Activated CD4-positive, alpha-beta memory T cell treated with anti-CD3 and anti-CD28 coated beads for 36 hours (primary cell): ENCODE results near the gene DIO3. TPM values are rescaled to one million over a fixed set of nuclear protein-coding genes. Genes with fewer than 3 reads are reported as not detected.

Experiments used
- CTCF ChIA-PET: fragments of 350-600 bp; sonication (Branson Sonifier 250); formaldehyde crosslinking; loops from one replicate; lab custom pipeline; 2021; ENCODE audit warnings: antibody characterized with exemption, inconsistent platforms; lab: Charles Lee
- POLR2A ChIA-PET: fragments of 350-600 bp; sonication (Branson Sonifier 250); formaldehyde crosslinking; loops from one replicate; lab custom pipeline; 2021; ENCODE audit warnings: antibody characterized with exemption; lab: Charles Lee
- DNase-seq: peaks from one replicate; pipeline ENCODE4 v3.0.0-alpha.2; 2020
- H3K27ac Mint-ChIP-seq: one replicate; pipeline ENCODE4 v1.8.0; 2021; ENCODE audit warnings: mixed read lengths
- H3K27me3 Mint-ChIP-seq: one replicate; pipeline ENCODE4 v1.8.0; 2021; ENCODE audit warnings: mixed read lengths
- H3K36me3 Mint-ChIP-seq: one replicate; pipeline ENCODE4 v1.8.0; 2021; ENCODE audit warnings: mixed read lengths
- H3K4me1 Mint-ChIP-seq: one replicate; pipeline ENCODE4 v1.8.0; 2021; ENCODE audit warnings: low read depth, mixed read lengths
- H3K4me3 Mint-ChIP-seq: one replicate; pipeline ENCODE4 v1.8.0; 2021; ENCODE audit warnings: mild to moderate bottlenecking, mixed read lengths
- H3K9me3 Mint-ChIP-seq: one replicate; pipeline ENCODE4 v1.8.0; 2021; ENCODE audit warnings: mixed read lengths
- intact Hi-C: fragments of 100-400 bp; cut with micrococcal nuclease; formaldehyde crosslinking; loops from one replicate; pipeline ENCODE4 v1.15.1; 2023
- total RNA-seq, 2 experiments: library from RNA; stranded (reverse); gene quantifications; one replicate each; pipeline ENCODE4 v1.2.3, GENCODE V29; 2021

Gene DIO3
- total RNA-seq, 2 experiments from 2014 or later: not detected

GRCh38 chr14:101582294-101582693 lies 21.0 kb downstream of the DIO3 start:
- Mint-ChIP-seq H3K27me3 (no peaks in the 10 kb centered on the region), H3K9me3 (no peaks in the 10 kb centered on the region), H3K27ac (no peak overlapping the region), H3K4me1 (no peaks in the 10 kb centered on the region), H3K4me3 (no peak overlapping the region), H3K36me3 (no peaks in the 10 kb centered on the region)
- DNase-seq: no peak
- CTCF ChIA-PET: no interaction called here
- POLR2A ChIA-PET: no interaction called here
- intact Hi-C loops: no loop called here

GRCh38 chr14:101583006-101583714 lies 21.9 kb downstream of the DIO3 start:
- Mint-ChIP-seq H3K4me3 (no peak overlapping the region), H3K4me1 (no peaks in the 10 kb centered on the region), H3K27me3 (no peaks in the 10 kb centered on the region), H3K9me3 (no peaks in the 10 kb centered on the region), H3K27ac (no peak overlapping the region), H3K36me3 (no peaks in the 10 kb centered on the region)
- ChIA-PET POLR2A (no interaction called here), CTCF (no interaction called here)
- DNase-seq: no peak
- intact Hi-C loops: no loop called here

DNA sequence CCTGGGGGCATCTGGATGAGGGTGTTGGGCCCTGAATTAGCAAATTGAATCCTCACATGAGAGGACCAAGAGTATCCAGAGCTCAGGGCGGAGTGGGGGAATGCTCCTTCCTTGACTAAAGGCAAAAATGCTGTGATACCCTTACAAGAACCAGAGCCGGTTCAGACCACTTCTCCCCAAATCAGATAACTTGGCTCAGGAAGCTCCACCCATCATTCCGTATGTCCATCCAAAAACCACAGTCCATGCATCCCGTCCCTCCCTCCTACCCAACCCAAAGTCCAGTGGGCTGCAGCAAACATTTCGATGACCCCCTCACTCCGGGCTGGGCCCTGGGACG lies 22.4 kb downstream of the DIO3 start:
- Mint-ChIP-seq H3K27me3 (no peaks in the 10 kb centered on the region), H3K27ac (no peak overlapping the region), H3K36me3 (no peaks in the 10 kb centered on the region), H3K4me1 (no peaks in the 10 kb centered on the region), H3K9me3 (no peaks in the 10 kb centered on the region), H3K4me3 (no peak overlapping the region)
- intact Hi-C loops: no loop called here
- POLR2A ChIA-PET: no interaction called here
- CTCF ChIA-PET: no interaction called here
- DNase-seq: no peak

- DNase-seq: no peak
- POLR2A ChIA-PET: no interaction called here
- no peaks in the 10 kb centered on the region for H3K36me3 Mint-ChIP-seq
- no peaks in the 10 kb centered on the region for H3K4me1 Mint-ChIP-seq
- no peak overlapping the region for H3K27ac Mint-ChIP-seq
- intact Hi-C loops: no loop called here
- no peaks in the 10 kb centered on the region for H3K9me3 Mint-ChIP-seq
- CTCF ChIA-PET: no interaction called here
- H3K27me3 Mint-ChIP-seq: no peaks in the 10 kb centered on the region
- H3K4me3 Mint-ChIP-seq: no peak overlapping the region
Measured at GRCh38 chr14:101584055-101584859, 23.0 kb downstream of the DIO3 start.

DNA sequence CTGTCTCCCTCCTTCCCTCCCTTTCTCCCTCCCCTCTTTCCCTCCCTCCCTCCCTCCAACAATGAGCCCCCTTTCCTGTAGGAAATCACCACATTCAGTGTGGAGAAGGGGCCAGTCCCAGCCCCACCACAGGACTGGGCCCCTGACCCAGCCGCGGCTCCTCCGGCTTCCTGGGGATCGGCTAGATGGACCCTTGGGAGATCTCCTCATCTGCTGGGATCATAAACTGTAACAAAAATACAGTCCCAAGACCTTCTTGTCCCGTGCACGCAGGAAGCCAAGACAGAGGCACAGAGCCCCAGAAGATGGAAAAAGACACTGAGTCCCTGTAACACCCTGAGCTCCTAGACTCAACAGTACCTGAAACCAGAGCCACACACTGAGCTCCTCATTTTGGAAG lies 23.9 kb downstream of the DIO3 start:
- intact Hi-C loops: no loop called here
- Mint-ChIP-seq H3K4me3 (no peak overlapping the region), H3K36me3 (no peaks in the 10 kb centered on the region), H3K4me1 (no peaks in the 10 kb centered on the region), H3K27ac (no peak overlapping the region), H3K27me3 (no peaks in the 10 kb centered on the region), H3K9me3 (no peaks in the 10 kb centered on the region)
- ChIA-PET CTCF (interaction anchor here (0.6 kb wide), 1 partner anchor 177 kb away, joined by 5 read pairs; no protein-coding TSS in a partner anchor), POLR2A (no interaction called here)
- no peak for DNase-seq

GRCh38 chr14:101586531-101587430 lies 25.5 kb downstream of the DIO3 start:
- H3K27ac Mint-ChIP-seq: no peak overlapping the region
- no peaks in the 10 kb centered on the region for H3K27me3 Mint-ChIP-seq
- ChIA-PET POLR2A (no interaction called here), CTCF (no interaction called here)
- H3K4me3 Mint-ChIP-seq: no peak overlapping the region
- no peaks in the 10 kb centered on the region for H3K4me1 Mint-ChIP-seq
- H3K9me3 Mint-ChIP-seq: no peaks in the 10 kb centered on the region
- DNase-seq: no peak
- H3K36me3 Mint-ChIP-seq: no peaks in the 10 kb centered on the region
- intact Hi-C loops: no loop called here

DNA sequence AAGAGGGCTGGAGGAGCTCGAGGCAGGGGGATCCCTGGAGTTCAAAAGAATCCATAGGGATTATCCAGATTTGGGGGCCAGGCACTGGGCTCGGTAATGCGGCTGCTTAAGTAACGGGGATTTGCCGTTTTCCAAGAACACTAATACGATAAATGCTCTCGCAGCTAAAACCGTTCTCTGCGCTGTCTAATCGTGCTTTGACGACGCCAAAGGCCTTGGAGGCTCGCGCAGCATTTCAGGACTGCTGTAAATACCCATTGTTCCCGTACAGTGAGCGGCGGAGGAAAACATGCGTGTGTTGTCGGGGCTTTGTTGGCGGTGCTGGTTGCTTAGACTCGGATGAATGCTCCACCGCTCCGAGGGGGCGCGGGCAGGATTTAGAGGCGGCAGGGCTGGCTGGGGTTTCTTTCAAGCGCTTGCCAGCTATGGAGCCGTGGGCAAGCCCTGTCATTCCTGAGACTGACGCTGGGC lies 26.2 kb downstream of the DIO3 start:
- POLR2A ChIA-PET: no interaction called here
- H3K36me3 Mint-ChIP-seq: no peaks in the 10 kb centered on the region

GRCh38 chr14:101588286-101588975 lies 27.1 kb downstream of the DIO3 start:
- H3K4me3 Mint-ChIP-seq: no peak overlapping the region
- CTCF ChIA-PET: no interaction called here
- no peak for DNase-seq
- H3K36me3 Mint-ChIP-seq: no peaks in the 10 kb centered on the region
- no peaks in the 10 kb centered on the region for H3K27me3 Mint-ChIP-seq
- no peaks in the 10 kb centered on the region for H3K9me3 Mint-ChIP-seq
- H3K27ac Mint-ChIP-seq: no peak overlapping the region
- POLR2A ChIA-PET: no interaction called here
- intact Hi-C loops: no loop called here
- H3K4me1 Mint-ChIP-seq: no peaks in the 10 kb centered on the region

More for the DNA sequence above, 26.2 kb downstream of the DIO3 start:
- Mint-ChIP-seq H3K9me3 (no peaks in the 10 kb centered on the region), H3K27ac (no peak overlapping the region), H3K4me1 (no peaks in the 10 kb centered on the region), H3K27me3 (no peaks in the 10 kb centered on the region), H3K4me3 (no peak overlapping the region)
- CTCF ChIA-PET: no interaction called here
- intact Hi-C loops: no loop called here
- DNase-seq: no peak

DNA sequence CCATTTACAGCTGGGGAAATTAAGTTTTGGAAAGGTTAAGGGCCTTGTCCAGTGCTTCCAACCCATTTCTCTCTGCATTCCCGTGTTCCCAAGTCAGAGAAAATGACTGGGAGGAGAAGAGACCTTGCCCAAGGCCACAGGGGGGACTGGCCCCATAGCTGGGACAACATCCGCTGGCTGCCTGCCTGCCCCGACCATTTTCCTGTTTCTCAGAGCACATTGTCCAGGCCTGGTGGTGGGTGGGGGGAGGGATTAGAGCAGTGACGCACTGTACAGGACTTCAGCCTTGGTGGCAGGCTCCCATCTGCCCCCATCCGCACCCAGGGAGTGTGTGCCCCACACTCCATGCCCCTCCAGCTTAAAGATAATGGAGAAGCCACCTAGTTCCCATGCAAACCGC lies 27.7 kb downstream of the DIO3 start:
- ChIA-PET POLR2A (no interaction called here), CTCF (no interaction called here)
- Mint-ChIP-seq H3K36me3 (no peaks in the 10 kb centered on the region), H3K9me3 (no peaks in the 10 kb centered on the region), H3K4me1 (no peaks in the 10 kb centered on the region), H3K4me3 (no peak overlapping the region), H3K27me3 (no peaks in the 10 kb centered on the region), H3K27ac (no peak overlapping the region)
- no peak for DNase-seq
- intact Hi-C loops: no loop called here

DNA sequence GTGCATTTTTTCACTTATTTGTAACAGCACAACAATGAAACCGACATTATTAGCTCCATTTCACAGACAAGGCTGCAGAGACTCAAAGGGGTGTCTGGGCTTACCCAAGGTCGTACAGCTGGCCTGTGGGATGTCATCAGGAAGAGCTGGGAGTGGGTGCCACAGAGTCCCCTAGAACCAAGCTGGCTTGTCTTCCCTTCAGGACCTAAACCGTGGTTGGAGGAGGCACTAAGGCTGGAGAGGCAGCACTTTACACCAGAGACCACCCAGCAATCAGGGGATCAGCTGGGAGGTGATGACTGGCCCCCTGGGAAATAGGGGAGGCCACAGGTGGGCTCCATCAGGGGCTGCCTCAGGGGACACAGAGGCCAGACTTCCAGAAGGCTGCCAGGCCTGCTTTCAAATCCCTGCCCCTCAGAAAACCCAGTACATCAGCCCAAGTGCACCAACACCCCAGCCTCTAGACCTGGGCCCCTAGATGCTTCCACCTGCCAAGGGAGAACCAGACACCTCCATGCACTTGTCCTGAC lies 28.3 kb downstream of the DIO3 start:
- no peaks in the 10 kb centered on the region for H3K9me3 Mint-ChIP-seq
- no peaks in the 10 kb centered on the region for H3K36me3 Mint-ChIP-seq
- no peaks in the 10 kb centered on the region for H3K27me3 Mint-ChIP-seq
- no peak overlapping the region for H3K27ac Mint-ChIP-seq
- H3K4me1 Mint-ChIP-seq: no peaks in the 10 kb centered on the region
- ChIA-PET POLR2A (no interaction called here), CTCF (no interaction called here)
- DNase-seq: no peak
- no peak overlapping the region for H3K4me3 Mint-ChIP-seq
- intact Hi-C loops: no loop called here

- H3K4me3 Mint-ChIP-seq: no peak overlapping the region
- POLR2A ChIA-PET: no interaction called here
- no peak overlapping the region for H3K27ac Mint-ChIP-seq
- CTCF ChIA-PET: no interaction called here
- no peaks in the 10 kb centered on the region for H3K27me3 Mint-ChIP-seq
- DNase-seq: no peak
- H3K36me3 Mint-ChIP-seq: no peaks in the 10 kb centered on the region
- H3K9me3 Mint-ChIP-seq: peaks cover 1% of the 10 kb centered on the region
- intact Hi-C loops: no loop called here
- H3K4me1 Mint-ChIP-seq: no peaks in the 10 kb centered on the region
Measured at GRCh38 chr14:101590062-101590461, 28.8 kb downstream of the DIO3 start.
